IPS-18a (cell line): ENCODE data around the gene LYPD1.

Experiments used
- H3K27ac ChIP-seq: one replicate; pipeline ENCODE4 v1.5.1; 2013; ENCODE audit warnings: low read length
- H3K27me3 ChIP-seq: one replicate; pipeline ENCODE4 v1.6.1; 2013; ENCODE audit warnings: mild to moderate bottlenecking, low read length; ENCODE audit not compliant: control insufficient read depth, insufficient read depth
- H3K36me3 ChIP-seq: one replicate; pipeline ENCODE4 v1.6.1; 2013; ENCODE audit warnings: low read depth, low read length; ENCODE audit not compliant: control insufficient read depth
- H3K4me1 ChIP-seq: one replicate; pipeline ENCODE4 v1.6.1; 2013; ENCODE audit warnings: low read depth, low read length; ENCODE audit not compliant: control insufficient read depth
- H3K4me3 ChIP-seq: one replicate; pipeline ENCODE4 v1.5.1; 2013; ENCODE audit warnings: low read length
- H3K9ac ChIP-seq: one replicate; pipeline ENCODE4 v1.6.1; 2013; ENCODE audit warnings: mild to moderate bottlenecking, low read length, moderate library complexity
- H3K9me3 ChIP-seq: one replicate; pipeline ENCODE4 v1.6.1; 2013; ENCODE audit warnings: low read depth, low read length; ENCODE audit not compliant: control insufficient read depth

Gene LYPD1

GRCh38 chr2:132690664-132691303 is 20.8 kb upstream of the LYPD1 start:
- H3K9me3 ChIP-seq = no peaks in the 10 kb centered on the region
- H3K4me3 ChIP-seq = no peak overlapping the region
- H3K27me3 ChIP-seq = no peaks in the 10 kb centered on the region
- no peaks in the 10 kb centered on the region for H3K36me3 ChIP-seq
- H3K27ac ChIP-seq = no peak overlapping the region
- H3K9ac ChIP-seq = no peak overlapping the region
- H3K4me1 ChIP-seq = no peaks in the 10 kb centered on the region

DNA sequence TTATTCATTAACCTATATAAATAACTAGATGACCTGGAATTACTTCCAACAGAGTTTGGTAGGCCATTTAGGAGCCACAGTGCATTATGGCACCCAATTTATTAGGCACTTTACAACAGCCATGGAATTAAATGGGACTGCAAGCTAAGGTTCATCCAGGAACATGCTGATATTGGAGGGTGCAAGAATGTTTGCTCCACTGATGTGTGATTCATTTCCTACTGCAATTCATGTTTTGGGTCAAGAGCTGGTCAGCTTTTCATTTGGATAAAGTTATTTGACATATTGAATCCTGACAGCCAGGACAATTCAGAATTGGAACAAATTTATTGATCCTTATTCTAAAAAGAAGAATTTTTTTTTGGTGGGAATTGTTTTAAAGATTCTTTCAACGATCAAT is 11.8 kb upstream of the LYPD1 start:
- H3K4me3 ChIP-seq = no peak overlapping the region
- no peak overlapping the region for H3K27ac ChIP-seq
- no peaks in the 10 kb centered on the region for H3K9me3 ChIP-seq
- H3K36me3 ChIP-seq = no peaks in the 10 kb centered on the region
- no peaks in the 10 kb centered on the region for H3K27me3 ChIP-seq
- H3K9ac ChIP-seq = no peak overlapping the region
- no peaks in the 10 kb centered on the region for H3K4me1 ChIP-seq

- no peaks in the 10 kb centered on the region for H3K27me3 ChIP-seq
- no peaks in the 10 kb centered on the region for H3K4me1 ChIP-seq
- no peak overlapping the region for H3K9ac ChIP-seq
- H3K27ac ChIP-seq = no peak overlapping the region
- no peak overlapping the region for H3K4me3 ChIP-seq
- no peaks in the 10 kb centered on the region for H3K9me3 ChIP-seq
- no peaks in the 10 kb centered on the region for H3K36me3 ChIP-seq
Observed at GRCh38 chr2:132680544-132680943, 10.5 kb upstream of the LYPD1 start.

- Histone ChIP-seq H3K4me3 (no peak overlapping the region), H3K9ac (no peak overlapping the region), H3K36me3 (no peaks in the 10 kb centered on the region), H3K27me3 (peaks cover 8% of the 10 kb centered on the region), H3K4me1 (no peaks in the 10 kb centered on the region), H3K9me3 (no peaks in the 10 kb centered on the region), H3K27ac (no peak overlapping the region)
Observed at GRCh38 chr2:132678483-132678882, 8.5 kb upstream of the LYPD1 start.

GRCh38 chr2:132677661-132678060 is 7.7 kb upstream of the LYPD1 start:
- no peaks in the 10 kb centered on the region for H3K4me1 ChIP-seq
- no peak overlapping the region for H3K27ac ChIP-seq
- peaks cover 17% of the 10 kb centered on the region for H3K27me3 ChIP-seq

DNA sequence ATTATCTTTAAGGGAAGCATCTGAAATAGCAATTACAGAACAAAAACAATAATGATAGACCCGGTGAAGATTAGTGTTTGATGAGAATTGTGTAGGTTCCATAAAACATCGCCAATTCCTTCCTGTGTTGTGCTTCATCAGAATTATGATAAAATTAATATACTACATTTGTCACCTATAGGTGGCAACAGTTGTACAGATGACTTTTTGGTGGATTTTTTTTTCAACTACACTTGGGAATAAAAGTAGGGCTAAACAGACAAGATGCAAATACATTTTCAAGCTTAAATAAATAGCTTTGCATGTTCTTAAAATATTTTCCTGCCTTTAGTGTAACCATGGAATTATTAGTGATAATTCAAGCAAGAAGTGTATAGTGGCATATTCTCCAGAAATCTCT is 7.0 kb upstream of the LYPD1 start:
- Histone ChIP-seq H3K9ac (no peak overlapping the region), H3K27ac (no peak overlapping the region), H3K9me3 (no peaks in the 10 kb centered on the region), H3K4me1 (no peaks in the 10 kb centered on the region), H3K4me3 (no peak overlapping the region), H3K27me3 (peaks cover 23% of the 10 kb centered on the region), H3K36me3 (no peaks in the 10 kb centered on the region)

More at GRCh38 chr2:132677661-132678060, 7.7 kb upstream of the LYPD1 start:
- Histone ChIP-seq H3K4me3 (no peak overlapping the region), H3K9me3 (no peaks in the 10 kb centered on the region), H3K36me3 (no peaks in the 10 kb centered on the region), H3K9ac (no peak overlapping the region)

- Histone ChIP-seq H3K27me3 (peaks cover 80% of the 10 kb centered on the region), H3K9ac (no peak overlapping the region), H3K36me3 (no peaks in the 10 kb centered on the region), H3K27ac (no peak overlapping the region), H3K9me3 (no peaks in the 10 kb centered on the region), H3K4me1 (peaks cover 4% of the 10 kb centered on the region), H3K4me3 (peak overlapping the region; percentile 74)
Observed at GRCh38 chr2:132671151-132671835, 1.3 kb upstream of the LYPD1 start.

- Histone ChIP-seq H3K4me1 (peaks cover 4% of the 10 kb centered on the region), H3K27ac (no peak overlapping the region), H3K36me3 (no peaks in the 10 kb centered on the region), H3K9ac (no peak overlapping the region), H3K4me3 (peak overlapping the region; percentile 74), H3K27me3 (peaks cover 84% of the 10 kb centered on the region), H3K9me3 (no peaks in the 10 kb centered on the region)
Observed at GRCh38 chr2:132670496-132671150, 618 bp upstream of the LYPD1 start.

DNA sequence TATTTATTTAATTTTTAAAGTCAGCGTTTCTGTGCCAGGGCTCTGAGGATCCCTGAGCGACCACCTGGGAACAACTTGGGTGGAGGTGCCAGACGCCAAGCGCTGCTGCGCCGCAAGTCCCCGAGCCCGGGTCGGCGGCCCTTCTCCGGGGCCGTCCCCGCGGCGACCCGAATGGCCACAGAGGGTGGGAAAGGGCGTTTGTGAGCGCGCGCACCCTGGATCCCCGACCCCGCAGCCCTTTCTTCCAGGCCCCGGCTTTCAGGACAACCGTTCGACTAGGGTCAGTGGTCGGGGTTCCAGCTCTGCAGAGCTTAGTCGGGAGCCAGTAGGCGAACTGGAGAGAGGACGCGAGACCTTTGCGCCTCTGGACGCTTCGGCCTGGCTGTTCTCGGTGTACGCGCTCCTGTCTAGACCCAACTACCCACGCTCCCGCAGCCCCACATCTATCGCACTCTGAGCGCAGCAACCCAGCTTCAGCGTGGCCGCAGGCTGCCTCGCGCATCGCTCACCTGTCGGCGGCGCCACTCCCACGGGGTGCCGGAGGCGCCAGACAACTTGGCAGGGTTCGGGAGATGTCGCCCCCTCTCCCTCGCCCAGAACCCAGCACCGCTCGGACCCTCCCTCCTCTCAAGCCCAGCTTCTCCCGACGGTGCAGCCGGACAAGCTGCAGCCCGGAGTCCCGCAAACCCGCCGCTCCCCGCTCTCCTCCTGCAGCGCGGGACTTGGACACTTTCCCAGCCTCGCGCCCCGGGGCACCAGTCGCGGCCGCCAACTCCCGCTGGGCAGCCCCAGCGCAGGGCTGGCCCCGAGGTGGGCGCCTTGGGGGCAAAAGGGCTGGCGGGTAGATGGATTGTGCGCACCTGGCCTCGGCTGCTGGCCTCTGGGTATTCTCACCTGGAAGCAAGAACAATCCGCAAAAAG is 758 bp downstream of the LYPD1 start:
- Histone ChIP-seq H3K4me1 (peaks cover 4% of the 10 kb centered on the region), H3K9me3 (no peaks in the 10 kb centered on the region), H3K36me3 (no peaks in the 10 kb centered on the region), H3K4me3 (peak overlapping the region; percentile 74), H3K27ac (no peak overlapping the region), H3K27me3 (peaks cover 83% of the 10 kb centered on the region), H3K9ac (no peak overlapping the region)

DNA sequence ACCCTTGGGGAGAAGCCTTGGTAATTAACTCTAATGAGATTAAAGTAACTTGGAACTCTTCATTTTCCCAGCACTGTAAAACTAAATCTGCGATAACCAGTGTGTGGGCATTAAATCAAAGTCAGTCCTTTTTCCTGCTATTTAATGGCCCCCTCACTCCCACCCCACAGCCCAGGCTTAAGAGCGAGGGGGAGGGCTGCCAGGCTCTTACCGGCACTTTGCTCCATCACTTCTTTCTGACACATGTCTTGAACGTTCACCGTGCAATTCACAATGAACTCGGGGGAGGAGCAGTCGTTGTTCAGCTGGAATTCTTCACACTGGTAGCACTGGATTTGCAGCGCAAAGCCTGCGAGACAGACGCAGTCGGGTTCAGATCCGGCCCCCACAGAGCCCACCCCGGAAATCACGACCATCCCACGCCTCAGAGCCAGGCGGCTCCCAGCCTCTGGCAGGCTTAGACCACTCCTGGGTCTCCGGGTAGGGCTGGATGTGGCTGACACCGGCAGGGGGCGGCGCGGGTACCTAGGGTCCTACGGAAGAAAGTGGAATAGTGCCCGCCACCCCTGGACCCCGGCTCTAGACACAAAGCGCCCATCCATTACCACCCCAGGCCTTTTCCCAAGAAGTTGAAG is 1.7 kb downstream of the LYPD1 start:
- Histone ChIP-seq H3K27ac (no peak overlapping the region), H3K4me3 (peak overlapping the region; percentile 74), H3K9me3 (no peaks in the 10 kb centered on the region), H3K36me3 (no peaks in the 10 kb centered on the region), H3K9ac (no peak overlapping the region), H3K4me1 (peaks cover 4% of the 10 kb centered on the region), H3K27me3 (peaks cover 74% of the 10 kb centered on the region)

DNA sequence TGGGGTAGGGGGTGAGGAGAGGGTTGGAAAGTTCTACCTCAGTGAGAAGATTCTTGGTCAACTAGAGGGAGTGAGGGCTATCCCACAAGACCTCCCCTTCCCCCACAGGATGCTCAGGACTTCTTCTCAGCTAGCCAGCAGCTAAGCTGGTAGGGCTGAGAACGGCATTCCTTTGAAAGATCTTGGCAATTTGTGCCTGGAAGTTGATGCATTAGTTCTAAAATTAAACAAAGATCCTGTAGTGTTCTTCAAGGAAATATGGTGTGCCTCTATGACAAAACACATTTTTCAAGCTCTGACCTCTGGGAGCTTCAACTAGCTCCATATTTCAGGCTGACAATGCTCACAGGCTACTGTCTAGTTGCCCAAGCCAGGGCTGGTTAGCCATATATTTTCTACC is 2.3 kb downstream of the LYPD1 start:
- Histone ChIP-seq H3K27ac (no peak overlapping the region), H3K9ac (no peak overlapping the region), H3K4me3 (no peak overlapping the region), H3K27me3 (peaks cover 68% of the 10 kb centered on the region), H3K36me3 (no peaks in the 10 kb centered on the region), H3K4me1 (peaks cover 4% of the 10 kb centered on the region), H3K9me3 (no peaks in the 10 kb centered on the region)
